H7 (cell line): Measurements from ENCODE around the gene CBX8. TPM values are rescaled to one million over a fixed set of nuclear protein-coding genes. Genes with fewer than 3 reads are reported as not detected.

Experiments
- DNase-seq: peaks from one replicate; pipeline ENCODE4 v3.0.0; 2012
- H3K27me3 ChIP-seq: 2 replicates; pipeline ENCODE4 v1.6.0; 2011; ENCODE audit warnings: mild to moderate bottlenecking, low read length; ENCODE audit not compliant: control insufficient read depth, insufficient read depth
- H3K36me3 ChIP-seq: replicated peaks from 2 replicates; pipeline ENCODE4 v1.5.1; 2011; ENCODE audit warnings: low read length; ENCODE audit not compliant: control insufficient read depth, insufficient read depth
- H3K4me3 ChIP-seq: 2 replicates; pipeline ENCODE4 v1.5.1; 2011; ENCODE audit warnings: low read depth, mild to moderate bottlenecking, control low read depth, low read length, moderate library complexity; ENCODE audit not compliant: insufficient read depth
- total RNA-seq: library from RNA; depleted of rRNA; stranded (reverse); fragments of >200 nt; shearing (Covaris generic); gene quantifications from 2 replicates; pipeline ENCODE4 v1.2.3, GENCODE V29; 2014

Gene CBX8
- total RNA-seq, 1 experiment from 2014 or later: 1.4 TPM

DNA sequence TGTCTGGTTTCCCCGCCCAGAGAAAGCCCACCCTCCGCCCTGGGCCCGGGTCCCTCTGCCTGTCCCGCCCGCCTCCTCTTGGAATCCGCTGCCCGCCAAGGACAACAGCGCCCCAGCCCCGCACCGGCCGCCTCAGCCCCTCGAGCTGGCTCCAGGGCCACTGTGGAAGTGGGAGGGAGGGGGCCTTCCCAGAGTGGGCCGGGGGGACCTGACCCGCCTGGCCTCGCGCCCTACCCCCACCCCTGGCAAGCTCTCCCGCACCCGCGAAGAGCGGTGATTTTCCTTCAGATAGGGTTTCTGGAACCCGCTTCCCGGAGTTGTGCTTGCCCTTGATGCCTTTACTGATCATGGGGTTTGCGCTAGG lies 2.3 kb upstream of the CBX8 start:
- Histone ChIP-seq H3K36me3 (no peaks in the 10 kb centered on the region), H3K4me3 (no peak overlapping the region), H3K27me3 (peaks cover 92% of the 10 kb centered on the region)
- DNase-seq: peak; percentile 73

DNA sequence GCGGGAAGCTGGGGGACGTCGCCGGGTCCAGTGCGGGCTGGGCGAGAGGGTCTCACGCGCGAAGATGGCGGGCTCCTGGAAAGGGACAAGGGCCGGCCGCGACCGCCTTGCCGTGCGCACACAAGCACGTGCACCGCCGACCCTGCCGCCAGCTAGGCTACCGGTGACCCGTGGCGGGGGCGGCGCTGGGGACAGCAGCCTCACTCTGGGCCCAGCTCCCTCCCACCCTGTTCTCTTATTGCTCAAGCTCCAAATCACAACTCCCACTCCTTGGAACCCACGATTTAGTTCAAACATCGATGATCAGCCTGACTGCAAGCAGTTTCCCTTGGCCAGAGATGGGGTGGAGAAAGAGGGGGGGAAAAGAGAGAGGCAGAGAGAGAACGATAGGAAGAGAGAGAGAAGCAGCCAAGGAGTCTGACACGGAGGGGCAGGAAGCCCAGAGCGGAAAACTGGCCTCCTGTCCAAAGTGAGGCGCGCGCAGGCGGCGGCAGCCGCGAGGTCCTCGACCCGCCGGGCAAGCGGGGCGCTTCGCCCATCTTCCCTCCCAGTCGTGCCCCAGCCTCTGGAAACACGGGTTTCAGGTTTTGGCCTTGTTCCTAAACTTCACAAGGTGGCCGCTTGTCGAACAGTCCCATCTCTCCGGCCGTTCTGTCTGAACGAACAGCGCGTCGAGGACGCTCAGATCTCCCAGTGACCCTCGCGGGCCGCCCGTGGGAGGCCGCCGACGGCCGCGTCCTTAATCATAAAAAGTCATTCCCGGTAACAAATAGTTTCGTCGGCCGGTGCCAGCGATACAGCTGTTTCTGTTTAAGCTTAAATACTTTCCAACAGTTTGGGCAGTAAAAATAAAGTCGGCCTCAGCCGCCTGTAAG lies 1.7 kb upstream of the CBX8 start:
- no peaks in the 10 kb centered on the region for H3K36me3 ChIP-seq
- peak; percentile 79 for DNase-seq
- H3K4me3 ChIP-seq: peak overlapping the region; percentile 28
- H3K27me3 ChIP-seq: peaks cover 92% of the 10 kb centered on the region

DNA sequence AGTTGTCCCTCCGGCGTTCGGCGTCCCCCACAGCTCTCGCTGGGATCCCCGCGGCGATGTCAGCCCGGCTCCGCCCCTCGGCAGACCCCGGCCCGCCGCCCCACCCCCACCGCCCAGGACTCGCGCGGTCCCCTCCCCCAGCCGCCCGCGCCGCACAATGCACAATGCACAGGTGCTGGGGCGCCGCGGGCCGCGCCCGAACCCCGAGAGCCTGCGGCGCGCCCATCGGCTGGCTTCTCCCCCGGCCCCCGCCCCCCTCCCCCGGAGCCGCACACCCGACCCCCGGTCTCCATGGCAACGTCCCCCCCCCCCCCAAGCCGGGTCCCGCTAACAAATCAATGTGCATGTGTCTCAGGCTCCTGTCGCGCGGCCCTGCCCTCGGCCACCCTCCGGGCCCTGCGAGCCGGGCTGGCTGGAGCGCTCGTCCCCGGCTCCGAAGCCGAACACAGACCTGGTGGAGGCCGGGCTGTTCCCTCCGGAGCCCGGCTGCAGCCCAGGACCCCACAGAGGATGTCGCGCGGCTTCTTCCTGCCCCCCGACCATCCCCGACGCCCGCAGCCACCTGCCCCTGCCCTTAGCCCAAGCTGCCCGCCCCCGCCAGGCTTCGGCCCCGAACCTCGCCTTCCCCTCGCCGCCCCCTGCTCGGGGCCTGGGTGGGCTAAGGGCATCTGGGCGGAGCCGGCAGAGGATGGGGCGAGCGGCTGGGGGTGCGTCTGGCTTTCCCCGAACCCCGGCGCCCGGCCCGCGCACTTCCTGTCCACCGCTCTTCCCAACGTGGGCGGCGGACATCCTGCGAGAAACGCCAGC lies 818 bp upstream of the CBX8 start:
- Histone ChIP-seq H3K4me3 (peak overlapping the region; percentile 40), H3K27me3 (peaks cover 92% of the 10 kb centered on the region), H3K36me3 (no peaks in the 10 kb centered on the region)
- no peak for DNase-seq

DNA sequence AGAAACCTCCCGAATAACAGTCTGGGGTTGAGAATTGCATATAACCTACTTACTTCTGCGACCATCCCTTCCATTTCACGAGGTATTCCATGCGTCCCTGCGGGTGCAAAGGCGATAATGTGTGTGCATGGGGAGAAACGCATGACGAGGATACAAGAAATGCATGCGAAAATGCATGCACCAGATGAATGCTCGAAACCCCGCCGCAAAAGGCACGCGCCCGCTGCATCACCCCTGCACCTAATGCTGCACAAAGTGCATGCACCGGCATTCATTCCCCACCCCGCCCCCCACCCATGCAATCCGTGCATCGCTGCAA lies 474 bp downstream of the CBX8 start:
- no peak for DNase-seq

DNA sequence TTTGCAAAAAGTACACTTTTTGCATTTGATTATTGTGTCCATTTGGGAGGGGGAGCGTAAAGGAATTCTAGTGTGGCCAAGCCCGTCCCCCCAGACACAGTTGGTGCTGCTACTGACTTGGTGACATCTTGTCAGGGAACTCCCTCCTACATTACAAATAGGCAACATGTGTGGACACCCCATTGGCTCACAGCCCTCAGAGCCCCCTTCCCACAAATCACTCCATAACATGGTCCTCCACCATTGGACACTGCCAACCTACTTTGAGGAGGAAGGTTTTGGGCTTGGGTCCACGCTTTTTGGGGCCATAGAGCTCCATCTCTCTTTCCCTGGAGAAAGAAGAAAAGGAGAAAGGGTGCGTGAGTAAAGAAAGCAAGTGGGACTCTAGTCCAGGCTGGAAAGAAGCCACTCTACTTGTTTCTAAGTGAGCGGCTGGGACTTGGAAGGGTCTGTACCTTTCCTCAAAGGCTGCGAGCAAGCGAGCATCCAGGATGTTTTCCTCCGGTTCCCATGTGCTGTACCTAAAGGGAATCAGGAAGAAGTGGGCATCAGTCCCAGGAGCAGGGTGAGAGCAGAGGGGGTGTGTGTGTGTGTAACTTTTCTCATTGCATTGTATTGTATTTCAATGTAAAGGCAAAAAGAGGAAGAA lies 958 bp downstream of the CBX8 start:
- Histone ChIP-seq H3K4me3 (peak overlapping the region; percentile 71), H3K27me3 (peaks cover 91% of the 10 kb centered on the region), H3K36me3 (no peaks in the 10 kb centered on the region)
- peak; percentile 49 for DNase-seq

More for the DNA sequence above, 474 bp downstream of the CBX8 start:
- Histone ChIP-seq H3K36me3 (no peaks in the 10 kb centered on the region), H3K27me3 (peaks cover 91% of the 10 kb centered on the region), H3K4me3 (peak overlapping the region; percentile 71)

DNA sequence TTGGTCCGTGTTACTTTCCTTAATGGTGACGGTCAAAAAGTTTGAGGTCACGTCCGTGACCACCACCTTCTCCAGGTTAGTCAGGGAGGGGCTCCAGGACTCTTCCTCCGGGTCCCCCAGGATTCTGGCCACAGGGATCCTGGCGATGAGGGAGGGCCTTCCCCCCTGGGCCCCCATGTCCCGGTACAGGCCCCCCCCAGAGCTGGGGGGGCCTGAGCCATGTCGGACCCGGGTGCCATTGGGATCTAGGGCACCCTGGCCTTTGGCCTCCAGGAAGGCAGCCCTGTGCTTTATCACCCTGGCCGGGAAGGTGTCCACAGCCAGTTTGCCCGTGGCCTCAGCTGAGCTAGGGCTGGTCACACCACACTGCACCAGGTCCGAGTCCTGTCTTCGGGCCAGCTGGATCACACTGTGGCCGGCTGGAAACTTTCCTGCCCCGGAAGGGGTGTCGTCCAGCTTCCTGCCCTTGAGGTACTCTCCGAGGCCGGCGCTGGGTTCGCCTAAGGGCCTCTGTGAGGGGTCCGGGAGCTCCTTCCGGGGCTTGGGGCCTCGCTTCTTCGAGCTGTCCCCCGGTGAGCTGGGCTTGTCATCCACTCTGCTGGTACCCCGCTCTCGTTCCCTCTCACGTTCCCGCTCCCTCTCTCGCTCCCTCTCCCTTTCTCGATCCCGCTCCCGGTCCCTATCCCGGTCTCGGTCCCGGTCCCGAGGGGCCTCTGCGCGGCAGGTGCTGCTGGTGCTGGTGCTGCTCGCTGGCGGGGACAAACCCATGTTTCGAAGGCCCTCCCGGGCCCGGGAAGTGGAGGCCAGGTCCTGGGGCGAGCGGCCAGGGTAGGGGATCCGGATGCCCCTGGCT lies 2.0 kb downstream of the CBX8 start:
- Histone ChIP-seq H3K4me3 (peak overlapping the region; percentile 20; the same call in 1 of the 2 replicates), H3K36me3 (no peaks in the 10 kb centered on the region), H3K27me3 (peaks cover 91% of the 10 kb centered on the region)
- peak; percentile 74 for DNase-seq

DNA sequence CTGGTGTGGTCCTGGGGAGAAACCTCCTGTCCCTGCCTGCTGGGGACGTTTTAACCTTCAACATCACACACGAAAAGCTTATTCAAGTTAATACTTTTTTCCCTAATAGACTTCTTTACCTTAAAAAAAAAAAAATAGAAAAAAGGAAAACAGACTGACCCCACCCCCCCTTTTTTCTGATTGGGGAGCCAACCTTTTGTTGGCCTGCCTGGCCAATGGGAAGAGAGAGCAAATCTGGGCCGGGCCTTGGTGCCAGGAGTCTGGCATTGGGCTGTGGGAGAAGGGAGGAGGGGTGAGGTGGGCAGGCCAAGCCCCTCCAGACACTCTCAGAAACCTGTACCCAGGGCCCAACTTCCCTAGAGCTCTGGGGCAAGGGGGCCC lies 3.0 kb downstream of the CBX8 start:
- Histone ChIP-seq H3K4me3 (no peak overlapping the region), H3K36me3 (no peaks in the 10 kb centered on the region), H3K27me3 (peaks cover 91% of the 10 kb centered on the region)
- DNase-seq: peak; percentile 94

DNA sequence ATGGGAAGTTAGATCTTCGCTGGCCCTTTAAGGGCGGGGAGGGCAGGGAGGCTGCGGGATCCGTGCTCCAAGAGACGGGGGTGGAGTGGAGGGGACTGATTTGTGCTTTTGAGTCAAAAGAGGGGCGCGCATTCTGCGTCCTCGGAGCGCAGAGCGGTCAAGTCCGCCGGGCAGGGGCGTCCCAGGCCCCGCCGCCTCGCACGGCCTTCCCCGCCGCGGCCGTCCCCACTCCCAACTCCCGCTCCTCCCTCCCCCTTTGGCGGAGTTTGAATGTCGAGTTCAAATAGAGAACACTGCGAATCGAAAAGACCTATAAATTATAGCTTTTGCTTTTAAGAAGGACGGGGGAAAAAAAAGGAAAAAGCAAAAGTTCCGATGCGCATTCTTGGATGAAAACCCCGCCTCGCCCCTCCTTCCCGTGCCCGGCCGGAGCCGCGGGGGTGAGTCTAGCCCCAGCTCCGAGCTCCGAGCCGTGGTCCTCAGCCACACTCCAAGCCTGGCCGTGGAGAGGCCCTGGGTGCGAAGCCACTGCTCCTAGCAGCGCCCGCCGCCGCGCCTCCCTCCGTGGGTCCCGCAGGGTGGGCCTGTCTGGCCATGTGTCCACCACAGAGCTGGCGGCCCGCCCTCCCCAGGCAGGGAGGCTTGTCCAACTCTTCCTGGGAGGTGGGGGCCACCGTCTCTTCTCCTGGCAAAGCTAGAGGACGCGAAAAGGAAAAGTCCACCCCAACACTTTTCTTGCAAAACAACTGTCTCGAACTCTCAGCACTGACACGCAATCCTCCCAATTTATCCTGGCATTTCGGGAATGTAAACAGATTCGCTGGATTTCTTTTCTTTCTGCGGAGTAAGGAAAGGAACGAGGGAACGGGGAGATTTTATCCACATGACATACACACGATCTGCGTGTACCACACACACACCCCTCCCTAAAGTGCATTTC lies 3.6 kb downstream of the CBX8 start:
- Histone ChIP-seq H3K36me3 (no peaks in the 10 kb centered on the region), H3K27me3 (peaks cover 91% of the 10 kb centered on the region), H3K4me3 (peak overlapping the region; percentile 24)
- peak; percentile 88 for DNase-seq

DNA sequence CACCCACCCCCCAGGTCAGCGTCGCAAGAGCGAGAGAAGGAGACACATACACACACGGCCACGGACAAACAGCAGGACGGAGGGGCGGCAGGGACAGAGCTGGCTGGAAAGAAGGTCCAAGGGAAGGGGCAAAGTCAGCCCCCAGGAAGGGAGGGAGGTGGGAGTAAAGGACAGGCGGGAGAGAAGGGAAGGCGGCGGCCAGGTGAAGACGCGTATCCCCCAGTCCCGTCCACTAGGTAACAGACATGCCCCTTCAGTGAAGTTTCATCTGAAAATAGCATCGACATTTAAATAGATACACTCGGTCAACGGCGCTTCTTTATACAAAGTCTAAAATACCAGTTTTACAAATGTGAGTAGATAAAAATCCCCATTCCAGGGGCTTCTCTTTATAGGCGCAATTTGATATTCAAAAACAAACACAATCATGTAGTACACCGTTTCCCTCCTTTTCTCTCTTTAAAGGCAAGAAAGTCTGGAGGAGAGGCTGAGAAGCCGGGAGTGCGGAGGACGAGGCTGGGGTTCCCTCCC lies 4.5 kb downstream of the CBX8 start:
- H3K36me3 ChIP-seq: no peaks in the 10 kb centered on the region
- peaks cover 88% of the 10 kb centered on the region for H3K27me3 ChIP-seq
- no peak overlapping the region for H3K4me3 ChIP-seq
- DNase-seq: peak; percentile 85

DNA sequence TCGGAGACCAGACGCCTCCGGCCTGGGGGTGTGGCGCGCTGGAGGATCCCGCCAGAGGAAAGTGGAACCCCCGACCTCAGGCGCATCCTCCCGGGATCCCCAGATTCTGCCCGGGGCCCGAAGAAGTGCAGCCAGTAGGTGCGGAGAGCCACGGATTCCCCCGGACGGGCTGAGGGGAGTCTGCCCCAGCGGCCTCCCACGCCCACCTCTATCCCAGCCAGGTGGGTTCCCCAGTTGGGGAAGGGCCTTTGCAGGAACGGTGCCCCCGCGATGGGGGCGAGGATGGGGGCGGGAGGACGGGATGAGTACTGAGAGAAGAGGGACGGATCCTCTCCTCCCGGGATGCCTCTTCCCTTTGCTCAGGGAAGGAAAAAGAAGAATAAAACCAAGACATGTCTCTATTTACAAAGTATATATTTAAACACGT lies 5.1 kb downstream of the CBX8 start:
- DNase-seq: peak; percentile 79
- Histone ChIP-seq H3K36me3 (no peaks in the 10 kb centered on the region), H3K27me3 (peaks cover 91% of the 10 kb centered on the region), H3K4me3 (no peak overlapping the region)

DNA sequence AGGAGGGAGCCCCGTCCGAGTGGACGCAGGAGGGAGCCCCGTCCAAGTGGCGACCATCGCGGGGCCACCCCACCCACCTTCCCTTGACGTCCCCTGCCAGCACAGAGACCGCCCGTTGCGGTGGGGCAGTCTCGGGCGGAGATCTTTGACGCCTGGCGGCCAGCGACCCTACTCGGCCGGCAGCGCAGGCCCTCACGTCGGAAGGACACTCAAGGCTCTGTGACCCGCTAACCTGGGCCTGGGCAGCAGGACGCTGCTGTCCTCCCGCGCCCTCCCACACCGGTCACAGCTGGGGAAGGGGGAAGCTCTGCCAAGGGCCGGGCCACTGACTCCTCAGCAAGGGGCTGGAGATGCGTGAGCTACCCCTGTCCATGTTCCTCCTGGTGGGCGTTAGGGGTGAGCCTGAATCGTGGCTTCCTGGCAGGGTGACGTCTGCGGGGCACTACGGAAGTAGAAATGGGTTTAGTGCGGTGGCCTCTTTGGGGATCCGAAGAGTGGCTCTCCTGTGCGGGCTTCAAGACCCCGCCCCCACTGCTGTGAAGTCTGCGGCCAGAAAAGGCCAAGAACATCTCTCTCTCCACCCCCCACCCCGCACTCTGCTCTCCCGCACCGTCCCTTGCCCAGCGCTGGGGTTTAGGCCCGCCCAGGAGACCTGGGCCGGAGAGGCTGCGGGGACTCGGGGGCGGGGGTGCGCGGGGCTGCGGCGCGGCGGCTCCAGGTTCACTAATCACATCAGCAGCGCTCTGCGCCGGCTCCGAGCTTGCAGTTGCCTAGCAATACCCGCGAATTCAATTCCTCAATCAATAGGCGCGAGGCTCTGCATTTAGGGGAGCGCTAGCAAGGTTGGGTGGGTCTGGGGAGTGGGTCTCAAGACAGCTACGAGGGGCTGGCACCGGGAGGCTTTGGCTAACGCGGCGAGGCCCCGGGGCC lies 5.8 kb downstream of the CBX8 start:
- peak; percentile 81 for DNase-seq
- peaks cover 84% of the 10 kb centered on the region for H3K27me3 ChIP-seq
- H3K4me3 ChIP-seq: no peak overlapping the region
- no peaks in the 10 kb centered on the region for H3K36me3 ChIP-seq
